Inferior parietal cortex (tissue), 1 donor: ENCODE data around the gene HPS1.
A peak's percentile ranks its signal among the peaks of the same experiment; 100 is the strongest.

Source experiments
- DNase-seq: peaks from one replicate; pipeline ENCODE4 v3.0.0-alpha.2; 2016; ENCODE audit errors: extremely low spot score

Gene HPS1

DNA sequence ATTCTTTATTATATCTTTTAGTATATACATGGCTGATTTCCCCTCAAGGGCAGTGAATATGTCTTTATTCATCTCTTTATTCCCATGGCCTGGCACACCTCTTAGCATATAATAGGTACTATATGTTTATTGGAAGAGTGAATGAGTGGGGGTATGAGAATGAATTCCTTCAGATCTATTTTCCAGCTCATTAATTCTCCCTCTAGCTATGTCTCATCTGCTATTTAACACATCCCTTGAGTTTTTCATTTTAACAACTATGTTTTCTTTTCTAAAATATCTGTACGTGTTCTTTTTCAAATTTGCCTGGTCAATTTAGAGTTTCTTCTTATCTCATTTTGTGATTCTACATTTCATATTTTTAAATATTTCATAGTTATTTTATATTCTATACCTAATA is 14.4 kb downstream of the HPS1 start:
- no peak for DNase-seq

DNA sequence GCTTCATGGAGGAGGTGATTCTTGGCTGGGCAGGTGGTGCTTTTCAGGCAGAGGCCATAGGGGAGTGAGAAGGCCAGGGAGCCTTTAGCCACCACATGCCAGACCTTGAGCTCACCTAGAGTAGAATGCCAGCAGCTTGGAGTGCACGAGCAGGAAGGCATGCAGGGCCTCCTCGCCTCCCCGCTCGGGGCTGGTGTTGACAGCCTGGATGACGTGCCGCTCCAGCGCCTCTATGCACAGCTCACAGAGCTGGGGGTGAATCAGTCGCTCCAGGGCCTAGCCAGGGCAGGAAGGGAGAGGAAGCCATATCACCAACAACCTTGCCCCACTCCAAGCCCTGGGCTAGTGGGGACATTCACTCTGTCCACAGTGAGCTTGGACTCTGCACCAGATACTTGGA is 15.7 kb downstream of the HPS1 start:
- DNase-seq = no peak

DNA sequence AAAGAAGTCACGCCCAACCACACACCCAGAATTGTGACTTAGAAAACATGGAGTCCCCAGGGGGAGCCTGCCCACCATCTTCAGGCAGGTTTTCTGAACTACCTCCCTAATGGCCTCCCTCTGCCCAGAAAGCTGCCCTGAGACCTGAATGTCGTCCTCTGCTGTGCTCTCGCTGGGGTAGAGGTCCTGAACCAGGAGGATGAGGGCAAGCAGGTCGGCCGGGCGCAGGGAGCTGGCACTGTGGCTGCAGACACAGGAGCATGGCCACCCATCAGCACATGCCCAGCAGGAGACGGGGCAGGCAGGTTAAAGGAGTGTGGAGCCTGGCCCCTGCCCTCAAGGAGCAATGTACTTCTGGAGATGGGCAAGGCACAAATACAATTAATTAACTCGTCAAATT is 16.3 kb downstream of the HPS1 start:
- DNase-seq = no peak

DNA sequence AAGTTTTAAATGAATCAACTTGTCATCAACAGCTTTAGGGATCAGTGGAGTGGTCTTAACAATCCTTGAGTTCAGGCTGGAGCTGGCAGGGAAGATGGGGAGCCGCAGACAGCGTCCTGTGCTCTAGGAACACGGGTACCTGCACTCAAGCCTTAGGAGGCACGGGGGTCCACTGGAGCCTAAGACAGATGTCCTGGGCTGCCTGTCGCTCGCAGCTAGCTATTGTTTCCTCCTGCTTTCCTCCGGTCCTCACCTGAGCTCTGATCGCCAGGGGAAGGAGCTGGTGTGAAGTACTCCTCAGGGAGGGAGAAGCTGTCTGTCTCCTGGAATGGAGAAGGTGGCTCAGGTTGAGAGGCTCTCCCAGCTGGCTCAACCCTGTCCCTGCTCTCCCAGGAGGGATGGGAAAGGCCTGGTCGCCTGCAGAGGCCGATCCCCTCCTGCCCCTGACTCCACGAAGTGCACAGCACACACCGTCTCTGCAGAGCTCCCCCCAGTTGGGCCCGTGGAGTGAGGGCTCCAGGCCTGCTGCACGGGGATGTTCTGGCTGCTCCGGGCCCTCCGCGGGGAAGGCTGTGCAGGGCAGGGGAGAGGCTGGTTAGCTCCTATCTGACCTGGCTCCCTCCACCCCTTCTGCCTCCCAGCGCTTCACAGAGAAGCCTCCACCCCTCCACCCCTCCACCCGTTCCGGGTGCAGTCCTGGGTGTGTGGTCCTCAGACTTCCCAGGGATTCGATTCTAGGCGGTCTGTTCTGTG is 17.2 kb downstream of the HPS1 start:
- DNase-seq = no peak

DNA sequence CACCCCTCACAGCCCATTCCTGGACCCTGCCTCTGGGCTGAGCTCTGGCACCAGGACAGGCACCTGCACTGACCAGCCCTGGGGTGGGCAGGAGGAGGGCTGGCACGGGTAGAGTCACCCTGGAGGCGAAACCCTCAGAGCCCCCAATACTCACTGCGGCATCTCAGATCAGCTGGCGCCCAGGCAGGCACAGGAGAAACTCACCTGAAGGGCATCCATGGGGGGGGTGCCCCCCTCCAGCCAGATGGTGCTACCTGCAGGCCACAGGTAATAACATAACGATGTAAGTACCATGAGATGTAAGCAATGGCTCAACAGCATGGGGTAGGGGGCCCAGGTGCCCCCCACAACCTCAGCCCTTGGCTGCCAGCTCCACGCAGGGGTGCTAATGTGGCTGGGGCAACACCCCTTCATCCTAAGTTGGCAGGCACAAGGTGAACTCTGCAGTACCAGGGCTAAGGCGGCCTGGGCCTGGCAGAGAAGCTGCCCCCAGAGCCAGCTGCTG is 19.7 kb downstream of the HPS1 start:
- no peak for DNase-seq

DNA sequence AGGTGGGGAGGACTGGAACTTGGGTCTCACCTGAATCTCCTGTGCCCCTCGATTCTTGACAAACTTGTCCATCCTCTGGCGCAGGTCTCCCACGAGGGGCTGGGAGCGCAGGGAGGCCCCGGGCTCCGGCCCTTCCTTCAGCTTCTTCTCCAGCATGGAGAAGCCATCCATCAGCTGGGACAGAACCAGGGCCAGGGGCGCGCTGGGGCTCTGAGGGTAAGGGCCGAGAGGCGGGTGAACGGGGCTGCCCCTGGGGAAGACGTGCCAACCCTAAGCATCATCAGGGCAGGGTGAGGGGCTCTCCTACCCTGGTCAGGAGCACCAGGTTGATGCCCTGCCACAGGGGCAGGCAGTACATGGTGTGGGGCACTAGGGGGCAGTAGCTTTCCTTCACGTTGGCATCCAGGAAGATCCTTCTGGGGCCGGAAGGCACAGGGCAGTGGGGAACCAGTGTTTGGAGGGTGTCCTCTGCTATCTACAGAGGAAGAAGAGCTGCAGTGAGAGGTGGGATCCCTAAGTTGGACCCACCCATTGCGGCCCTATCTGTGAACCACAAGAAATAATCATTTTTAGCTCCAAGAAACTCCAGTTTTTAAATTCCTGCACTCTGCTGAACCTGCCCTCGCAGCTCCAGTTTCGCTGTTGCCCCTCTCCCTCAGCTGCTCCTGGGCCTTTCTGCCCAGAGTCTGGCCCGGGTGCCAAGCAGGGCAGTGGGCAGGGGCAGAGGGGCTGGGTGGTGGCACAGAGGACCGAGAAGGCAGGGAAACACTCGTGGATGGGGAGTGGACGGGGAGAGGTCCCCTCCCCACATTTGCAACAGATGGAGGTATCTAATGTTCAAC is 21.0 kb downstream of the HPS1 start:
- no peak for DNase-seq

DNA sequence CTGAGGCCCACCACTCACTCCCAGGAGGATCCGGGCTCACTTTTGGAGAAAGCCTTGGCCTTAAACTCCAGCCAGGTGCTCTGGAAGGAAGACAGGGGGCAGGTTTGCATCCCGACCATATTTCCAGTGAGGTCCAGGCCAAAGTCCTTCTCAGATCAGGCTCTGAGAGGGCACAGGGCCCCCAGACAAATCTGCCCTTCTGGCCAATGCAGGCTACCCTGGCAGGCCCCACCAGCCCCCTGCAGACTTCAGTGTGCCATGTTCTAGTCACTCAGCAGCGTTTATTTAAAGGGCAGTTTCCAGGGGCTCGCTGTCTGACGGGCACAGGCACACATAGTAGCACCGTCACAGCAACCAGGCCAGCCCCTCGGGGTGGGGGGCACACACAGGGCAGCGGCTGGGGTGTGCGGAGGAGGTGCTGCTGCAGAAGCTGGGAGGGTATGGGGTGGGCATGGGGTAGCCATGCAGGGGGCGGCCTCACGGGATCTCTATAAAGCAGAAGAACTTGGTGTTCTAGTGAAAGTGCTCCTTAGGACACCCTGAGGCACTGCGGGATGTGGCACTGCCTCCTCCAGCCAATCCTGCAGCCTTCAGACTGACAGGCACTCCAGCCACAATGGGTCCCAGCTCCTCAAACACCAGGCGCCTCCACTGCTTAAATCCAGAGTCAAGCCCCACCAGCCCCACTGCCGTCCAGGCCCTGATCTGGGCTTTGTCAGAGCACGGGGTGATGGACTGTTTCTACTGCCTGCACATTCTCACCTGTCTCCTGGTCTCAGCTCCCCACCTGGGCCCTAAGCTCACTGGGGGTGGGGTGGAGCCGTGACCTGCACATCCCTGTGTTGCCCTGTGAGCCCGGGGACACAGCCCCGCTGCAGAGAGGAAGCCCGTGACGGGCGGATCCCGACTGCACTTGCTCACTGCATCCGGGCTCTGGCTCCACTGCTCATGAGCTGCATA is 22.2 kb downstream of the HPS1 start:
- no peak for DNase-seq

DNA sequence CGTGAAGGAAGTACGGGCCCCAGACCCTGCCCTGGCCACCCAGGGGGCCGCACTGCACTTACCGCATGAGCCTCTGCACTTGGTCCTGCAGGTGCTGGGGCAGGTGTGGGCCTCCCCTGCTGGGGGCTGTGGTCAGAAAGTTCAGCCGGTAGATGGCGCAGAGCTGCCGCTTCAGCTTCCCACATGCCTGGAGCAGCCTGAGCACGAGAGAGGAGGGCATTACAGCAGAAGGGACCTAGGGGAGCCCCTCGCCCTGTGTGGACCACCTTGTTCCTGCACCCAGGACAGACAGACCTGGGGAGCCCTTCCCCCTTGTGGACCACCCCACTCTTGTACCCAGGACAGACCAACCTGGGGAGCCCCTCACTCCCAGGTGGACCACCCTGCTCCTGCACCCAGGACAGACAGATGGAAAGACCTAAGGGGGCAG is 23.0 kb downstream of the HPS1 start:
- DNase-seq = no peak

DNA sequence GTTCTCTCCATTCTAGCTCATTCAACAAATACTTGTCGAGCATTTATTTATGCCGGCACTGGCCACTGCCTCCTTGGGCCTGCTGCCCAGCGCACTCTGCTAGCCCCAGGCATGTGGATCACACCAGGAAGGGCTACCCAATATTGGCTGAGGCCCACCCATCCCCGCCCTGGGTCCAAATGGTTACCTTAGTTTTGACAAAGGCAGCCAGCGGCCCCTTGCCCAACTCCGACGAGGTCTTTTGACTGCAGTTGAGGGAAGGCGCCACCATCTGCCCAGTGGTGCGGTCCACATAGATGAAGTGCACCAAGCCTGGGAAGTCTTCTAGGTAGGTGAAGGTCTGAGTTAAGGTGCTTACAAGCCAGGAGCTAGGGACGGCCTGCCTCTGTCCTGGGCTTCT is 24.6 kb downstream of the HPS1 start:
- no peak for DNase-seq

DNA sequence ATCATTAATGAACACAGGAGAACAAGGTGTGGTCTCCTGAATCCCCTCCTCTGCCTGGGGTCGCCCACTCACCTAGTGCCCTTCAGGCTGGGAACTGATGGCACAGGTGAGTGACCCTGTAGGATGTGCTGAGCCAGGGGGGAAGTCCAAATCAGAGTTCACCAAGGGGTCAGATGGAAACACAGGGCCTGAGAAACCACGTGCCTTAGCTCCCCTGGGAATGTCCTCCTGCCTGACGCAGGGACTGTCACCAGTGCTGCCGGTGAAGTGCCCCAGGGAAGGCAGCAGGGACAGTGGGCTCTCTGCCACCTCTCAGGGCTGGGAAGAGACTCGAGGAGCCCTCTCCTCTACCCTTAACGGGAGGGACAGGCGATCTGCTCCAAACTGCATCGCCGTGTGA is 25.9 kb downstream of the HPS1 start:
- DNase-seq = no peak

DNA sequence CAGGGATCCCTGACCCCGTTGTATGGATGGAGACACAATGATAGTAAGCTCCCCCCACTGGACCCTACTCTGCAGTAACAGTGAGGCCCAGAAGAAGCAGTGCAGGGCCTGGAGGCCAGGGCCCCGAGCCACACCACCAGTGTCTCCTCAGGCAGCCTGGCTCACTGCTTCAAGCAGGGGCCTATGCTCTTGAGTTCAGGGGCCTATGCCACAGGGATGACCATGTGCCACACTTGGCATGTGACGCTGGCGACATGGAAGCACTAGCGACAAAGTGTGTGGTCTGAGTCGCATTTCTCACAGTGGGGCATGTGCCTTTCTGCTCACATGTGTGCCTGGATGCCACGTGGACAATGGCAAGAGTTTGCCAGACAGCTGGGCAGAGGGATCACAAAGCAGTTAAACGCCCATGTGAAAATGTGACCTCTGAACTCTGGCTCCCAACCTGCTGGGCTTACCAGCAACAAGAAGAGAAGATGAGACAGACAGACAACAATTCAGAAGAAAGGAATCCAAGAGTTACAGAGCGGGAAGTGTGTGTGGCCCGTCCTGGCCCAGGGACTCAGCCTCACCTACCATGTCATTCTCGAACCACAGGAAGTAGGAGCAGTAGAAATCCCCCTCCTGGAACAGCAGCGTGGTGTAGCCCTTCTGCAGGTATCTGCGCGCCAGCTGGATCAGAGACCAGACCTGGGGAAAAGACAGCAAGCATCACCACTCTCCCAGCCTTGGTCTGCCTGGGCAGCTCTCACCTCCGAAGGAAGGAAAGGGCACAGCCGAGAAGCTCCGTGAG is 27.1 kb downstream of the HPS1 start:
- DNase-seq = no peak

DNA sequence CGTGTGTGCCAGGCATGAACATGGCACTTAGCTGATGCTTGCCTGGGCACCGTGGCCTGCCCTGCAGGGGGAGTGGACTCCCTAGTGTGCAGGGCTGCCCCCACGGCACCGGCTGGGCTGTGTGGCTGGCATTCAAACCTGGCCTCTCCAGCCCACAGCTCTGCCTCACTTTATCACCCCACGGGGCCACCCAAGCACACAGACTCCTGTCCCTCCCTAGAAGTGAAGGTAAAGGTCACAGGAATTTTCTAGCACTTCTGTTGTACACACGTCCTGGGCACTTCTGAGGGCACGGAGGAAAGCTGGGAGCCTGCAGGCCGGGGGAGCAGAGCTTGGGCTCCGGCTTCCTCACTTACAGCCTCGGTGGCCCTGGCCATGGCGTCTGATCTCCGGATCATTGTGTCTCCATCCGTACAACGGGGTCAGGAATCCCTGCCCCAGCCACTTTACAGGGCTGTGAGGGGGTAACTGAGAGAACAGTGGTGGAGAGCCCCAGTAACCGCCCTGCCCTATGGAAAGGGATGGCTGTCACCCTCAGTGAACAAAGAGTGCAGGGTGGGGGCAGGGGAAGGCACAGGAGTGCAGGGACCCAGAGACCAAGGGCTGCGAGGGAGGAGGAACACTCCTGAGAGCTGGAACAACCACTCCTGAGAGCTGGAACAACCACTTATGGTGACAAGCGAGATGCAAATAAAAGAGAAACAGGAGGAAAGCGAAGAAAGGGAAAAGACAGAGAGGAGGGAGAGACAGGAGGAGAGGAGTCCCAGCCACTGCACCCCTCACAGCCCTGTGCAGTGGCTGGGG is 27.9 kb downstream of the HPS1 start:
- DNase-seq = no peak

DNA sequence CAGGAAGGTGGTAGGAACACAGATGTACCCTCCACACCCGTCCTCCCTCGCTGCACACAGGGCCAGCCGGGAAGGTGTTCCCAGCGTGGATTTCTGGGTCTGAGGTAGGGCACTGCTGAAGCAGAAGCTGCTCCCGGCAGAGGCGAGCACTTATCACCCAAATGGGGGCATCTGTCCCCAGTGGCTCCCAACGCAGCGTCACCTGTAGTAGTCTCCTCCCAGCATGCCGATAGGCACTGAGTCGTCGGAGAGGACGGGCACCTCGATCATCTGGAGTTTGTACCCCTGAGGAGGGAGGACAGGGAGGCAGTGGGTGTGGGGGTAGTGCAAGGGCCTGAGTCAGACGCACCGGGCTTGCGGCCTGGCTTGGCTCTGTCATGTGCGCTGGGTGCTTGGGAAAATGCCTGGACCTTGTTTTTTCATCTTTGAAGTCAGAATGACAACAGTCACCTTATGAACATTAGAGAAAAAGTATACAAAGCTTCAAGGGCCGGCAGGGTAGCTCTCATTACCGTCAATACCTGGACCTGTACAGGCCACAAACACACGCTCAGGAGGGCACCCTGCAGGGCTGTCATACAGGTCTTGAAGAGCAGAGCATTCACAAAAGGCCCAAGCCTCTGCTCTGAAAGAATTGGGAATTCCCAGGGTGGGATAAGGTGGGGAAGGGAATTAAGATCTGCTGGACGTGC is 28.6 kb downstream of the HPS1 start:
- no peak for DNase-seq

DNA sequence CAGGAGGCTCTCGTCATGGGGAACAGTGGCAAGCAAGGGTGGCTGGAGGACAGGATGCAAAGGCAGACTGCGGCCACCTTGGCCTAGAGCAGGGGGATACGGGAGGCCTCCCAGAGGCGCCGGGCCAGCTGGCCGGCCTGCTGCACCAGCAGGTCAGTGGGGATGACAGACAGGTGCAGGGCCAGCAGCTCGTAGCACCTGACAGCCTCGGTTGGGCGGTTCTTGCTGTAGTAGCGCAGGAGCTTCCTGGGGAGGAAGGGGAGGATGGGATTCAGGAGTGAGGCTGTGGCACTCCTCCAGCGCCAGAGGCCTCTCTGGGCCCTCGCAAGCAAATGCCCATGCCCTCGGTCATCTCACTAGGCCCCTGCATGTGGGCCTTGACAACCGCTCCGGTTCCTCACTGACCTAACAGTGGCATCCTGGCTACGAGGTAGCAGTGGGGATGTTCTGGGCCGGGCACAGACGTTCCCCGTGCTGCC is 29.2 kb downstream of the HPS1 start:
- DNase-seq = no peak

DNA sequence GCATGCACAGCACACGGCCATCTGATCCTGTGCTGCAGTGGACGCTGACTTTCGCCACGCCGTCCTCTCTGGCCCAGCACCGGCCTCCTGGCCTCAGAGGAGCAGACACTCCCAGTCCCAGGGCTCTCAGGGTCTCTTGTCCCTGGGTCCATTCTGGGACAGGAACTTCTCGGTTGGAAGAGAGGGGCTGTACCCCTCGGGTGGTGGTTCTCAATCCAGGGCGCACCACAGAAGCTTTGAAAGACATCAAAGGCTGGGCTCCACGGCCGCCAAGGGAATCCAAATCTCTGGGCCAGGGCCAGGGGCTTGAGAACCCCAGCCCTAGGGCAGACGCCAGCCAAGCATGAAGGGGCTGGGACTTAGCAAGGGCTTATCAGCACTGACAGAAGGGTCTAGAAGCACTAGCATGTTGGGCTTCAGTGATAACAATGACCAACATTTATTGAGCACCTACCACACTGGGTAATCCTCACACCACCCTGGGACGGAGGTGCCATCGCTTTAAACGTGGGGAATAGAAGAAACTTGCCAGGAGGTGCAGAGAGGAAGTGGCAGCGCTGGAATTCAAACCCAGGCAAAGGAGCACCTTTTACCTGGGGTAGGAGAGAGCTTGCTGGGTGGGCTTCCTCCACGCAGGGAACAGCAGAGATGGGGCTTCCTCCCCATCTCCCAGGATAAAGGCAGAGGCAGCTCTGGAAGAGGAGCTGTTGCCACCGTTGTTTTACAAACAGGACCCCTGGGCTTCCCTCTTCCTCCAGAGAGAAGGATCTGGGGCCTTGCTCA is 29.9 kb downstream of the HPS1 start:
- no peak for DNase-seq

DNA sequence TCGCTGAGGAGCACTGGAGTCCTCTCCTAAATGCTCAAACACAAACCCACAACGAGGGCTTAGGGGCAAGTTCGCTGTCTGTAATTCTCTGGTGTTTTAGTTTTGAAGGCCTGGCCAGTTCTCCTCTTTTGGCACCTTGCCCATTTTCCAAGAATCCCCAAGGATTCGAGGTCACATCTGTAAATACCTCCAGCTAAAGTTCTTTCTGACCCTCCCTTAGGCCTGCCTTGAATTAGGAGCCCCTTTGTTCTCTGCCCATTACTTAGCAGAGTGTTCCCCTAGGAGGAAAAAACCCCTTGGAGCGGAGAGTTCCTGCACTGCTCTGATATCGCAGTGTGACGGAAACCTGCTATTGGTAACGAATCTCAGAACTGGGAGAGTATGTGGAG is 31.0 kb downstream of the HPS1 start:
- DNase-seq = no peak

DNA sequence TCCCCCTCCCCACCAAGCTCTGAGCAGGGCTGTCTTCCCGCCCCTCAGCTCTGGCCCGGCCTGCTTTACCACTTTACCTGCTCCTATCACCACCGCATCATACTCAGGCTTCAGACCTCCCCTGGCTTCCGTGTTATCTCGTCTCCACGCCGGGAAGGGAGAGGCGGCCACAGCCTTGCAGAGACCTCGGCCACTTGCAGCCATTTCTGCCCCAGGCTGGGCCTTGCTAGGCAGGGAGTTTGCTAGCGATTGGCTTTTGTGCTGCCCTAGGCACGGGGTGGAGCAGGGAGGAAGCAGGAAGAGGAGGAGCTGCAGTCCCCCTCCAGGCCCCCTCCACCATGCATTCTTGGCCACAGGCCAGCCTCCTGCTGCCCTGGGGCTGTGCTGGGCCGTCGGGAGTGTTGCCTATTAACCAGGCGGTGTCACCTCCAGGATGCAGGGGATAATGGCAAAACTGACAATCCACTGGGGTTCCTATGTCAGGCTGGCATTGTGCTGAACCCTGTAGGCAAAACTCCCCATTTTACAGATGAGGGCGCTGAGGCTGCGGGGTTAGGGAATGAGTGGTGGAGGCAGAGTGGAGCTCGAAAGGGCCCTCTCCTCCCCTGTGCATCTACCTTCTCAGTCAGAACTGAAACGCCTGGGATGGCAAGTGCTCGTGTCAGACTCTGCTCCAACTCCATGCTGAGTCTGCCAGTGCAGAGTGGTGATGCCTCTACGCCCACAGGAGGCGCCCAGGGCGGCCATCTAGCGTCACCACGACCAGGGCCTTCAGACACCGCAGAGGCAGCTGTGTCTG is 31.6 kb downstream of the HPS1 start, which contains the start of gene PYROXD2:
Gene PYROXD2 (minus strand): TSS at position 251 of the 799 bp plus-strand sequence. CDS start 47 bp downstream, at position 204.
- DNase-seq = peak; percentile 58

DNA sequence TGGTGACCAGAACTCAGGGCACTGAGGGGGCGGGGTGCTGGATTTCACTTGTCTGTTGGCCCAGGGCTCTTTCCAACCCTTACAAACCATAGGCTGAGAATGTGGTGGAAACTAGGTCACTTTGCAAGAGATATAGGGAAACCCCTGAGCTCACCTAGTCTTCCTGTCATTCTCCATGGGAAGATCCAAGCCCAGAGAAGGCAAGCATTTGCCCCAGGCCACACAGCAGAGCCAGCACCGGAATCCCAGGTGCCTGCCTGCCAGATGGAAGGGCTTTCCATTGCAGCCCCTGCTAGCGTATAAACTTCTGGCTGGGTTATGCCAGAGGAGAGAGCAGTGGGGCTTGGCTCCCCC is 32.2 kb downstream of the HPS1 start:
- DNase-seq = no peak
